ENCODE results near the gene GATM.
A peak's percentile ranks its signal among the peaks of the same experiment; 100 is the strongest.

- peak; percentile 96 for TF ChIP-seq POLR2A (IDR thresholded peaks at IDR 0.05; ENCODE audit: low read length)
- no peak for TF ChIP-seq GATA1 (IDR thresholded peaks at IDR 0.05; ENCODE audit: low read depth, low read length)
Measured at GRCh38 chr15:45402162-45402954, 24.0 kb upstream of the GATM start.
